NCI-H2196 treated with DMSO at 0.1 percent for 48 hours (cell line): ENCODE results near the gene STX12.

Experiments
- DNase-seq: peaks from one replicate; lab custom pipeline; 2025; ENCODE audit not compliant: unreplicated experiment; lab: John Stamatoyannopoulos, UW

Gene STX12

GRCh38 chr1:27772932-27773825 is at the start of gene STX12:
Gene STX12, plus strand, starts transcription at chr1:27773219. Its CDS starts 89 bp downstream, at chr1:27773308.
- DNase-seq: peak; percentile 97

- peak; percentile 81 for DNase-seq
These were observed 48.1 kb upstream of the STX12 start for GRCh38 chr1:27724961-27725373.

GRCh38 chr1:27725374-27726172 is 47.4 kb upstream of the STX12 start, which contains the start of gene FAM76A:
Gene FAM76A, plus strand, starts transcription at chr1:27725961. Its CDS starts 120 bp downstream, at chr1:27726081.
- peak; percentile 98 for DNase-seq

- DNase-seq: no peak
These were observed 46.6 kb upstream of the STX12 start for GRCh38 chr1:27726173-27727044.

- DNase-seq: no peak
These were observed 45.9 kb upstream of the STX12 start for GRCh38 chr1:27727126-27727525.

- DNase-seq: no peak
These were observed 36.8 kb upstream of the STX12 start for GRCh38 chr1:27736252-27736651.

GRCh38 chr1:27741121-27741520 is 31.9 kb upstream of the STX12 start:
- DNase-seq: no peak

GRCh38 chr1:27744556-27744955 is 28.5 kb upstream of the STX12 start:
- DNase-seq: no peak

GRCh38 chr1:27745466-27745865 is 27.6 kb upstream of the STX12 start:
- no peak for DNase-seq

GRCh38 chr1:27752360-27752759 is 20.7 kb upstream of the STX12 start:
- no peak for DNase-seq

GRCh38 chr1:27755286-27755685 is 17.7 kb upstream of the STX12 start:
- DNase-seq: no peak

GRCh38 chr1:27755865-27756264 is 17.2 kb upstream of the STX12 start:
- no peak for DNase-seq

- no peak for DNase-seq
These were observed 13.8 kb upstream of the STX12 start for GRCh38 chr1:27759236-27759635.

- DNase-seq: no peak
These were observed 12.6 kb upstream of the STX12 start for GRCh38 chr1:27760426-27760825.

GRCh38 chr1:27762033-27762432 is 11.0 kb upstream of the STX12 start:
- no peak for DNase-seq

GRCh38 chr1:27763358-27763757 is 9.7 kb upstream of the STX12 start:
- DNase-seq: no peak

- no peak for DNase-seq
These were observed 2.7 kb upstream of the STX12 start for GRCh38 chr1:27770293-27770830.

GRCh38 chr1:27772036-27772931 is 735 bp upstream of the STX12 start:
- no peak for DNase-seq

GRCh38 chr1:27773826-27774445 is 917 bp downstream of the STX12 start:
- DNase-seq: no peak
